Endothelial cell of umbilical vein (primary cell): ENCODE data around the gene PAPPA. TPM values are rescaled to one million over a fixed set of nuclear protein-coding genes. Genes with fewer than 3 reads are reported as not detected.

ENCODE experiments used
- BruUV-seq: library from RNA; stranded (reverse); fragments of 400-500 nt; replicated peaks from 2 replicates; lab custom pipeline; 2021; lab: Mats Ljungman, UMichigan
- CTCF ChIA-PET: fragments of 300-600, 350-600 bp; sonication (Branson Sonifier 250); formaldehyde crosslinking; loops from one replicate; lab custom pipeline; 2021; ENCODE audit warnings: antibody characterized with exemption, inconsistent platforms; lab: Charles Lee
- POLR2A ChIA-PET: fragments of 300-600, 350-600 bp; sonication (Branson Sonifier 250); formaldehyde crosslinking; loops from one replicate; lab custom pipeline; 2021; ENCODE audit warnings: antibody characterized with exemption, inconsistent platforms; lab: Charles Lee
- DNase-seq: peaks from one replicate; pipeline ENCODE4 v3.0.0-alpha.2; 2011; ENCODE audit warnings: low read depth, low spot score
- FAIRE-seq: peaks from 2 replicates; lab custom pipeline; 2011; peaks lifted over from hg19 to GRCh38; lab: Jason Lieb, UNC
- H2AFZ ChIP-seq: 2 replicates; pipeline ENCODE4 v1.6.0; 2012; ENCODE audit warnings: low read depth, low read length, control low read depth, inconsistent platforms
- H3K27ac ChIP-seq: 2 replicates; pipeline ENCODE4 v1.5.1; 2011; ENCODE audit warnings: low read depth, mild to moderate bottlenecking, control low read depth, low read length, moderate library complexity; ENCODE audit not compliant: insufficient read depth
- H3K27me3 ChIP-seq, 2 experiments: 2 replicates each; pipeline versions ENCODE4 v1.6.0 to v1.6.1; 2011; ENCODE audit warnings: low read length in 2 of 2, mixed read lengths in 1 of 2; ENCODE audit not compliant: control insufficient read depth in 2 of 2, insufficient read depth in 2 of 2
- H3K36me3 ChIP-seq, 2 experiments: 2 replicates in 1 of 2; 3 replicates in 1 of 2; pipeline ENCODE4 v1.5.1; 2011; ENCODE audit warnings: low read length in 2 of 2, mild to moderate bottlenecking in 1 of 2, moderate library complexity in 1 of 2; ENCODE audit not compliant: control insufficient read depth in 2 of 2, insufficient read depth in 2 of 2; ENCODE audit errors: extremely low read depth in 1 of 2
- H3K4me1 ChIP-seq: 3 replicates; pipeline ENCODE4 v1.5.1; 2011; ENCODE audit warnings: mild to moderate bottlenecking, low read length; ENCODE audit not compliant: control insufficient read depth, insufficient read depth; ENCODE audit errors: extremely low read depth
- H3K4me2 ChIP-seq: 2 replicates; pipeline ENCODE4 v1.6.1; 2011; ENCODE audit warnings: low read length, control low read depth, mixed read lengths; ENCODE audit not compliant: insufficient read depth
- H3K4me3 ChIP-seq, 3 experiments: fragments of 200-600 bp in 1 of 3; sonication (generic), shearing (Covaris generic) in 1 of 3; replicated peaks in 1 of 3; 2 replicates each; pipeline ENCODE4 v1.5.1; 2011 to 2016; ENCODE audit warnings: control low read depth in 3 of 3, low read length in 3 of 3, mild to moderate bottlenecking in 2 of 3, inconsistent platforms in 1 of 3, low read depth in 1 of 3, moderate library complexity in 1 of 3; ENCODE audit not compliant: insufficient read depth in 1 of 3
- H3K79me2 ChIP-seq: 2 replicates; pipeline ENCODE4 v1.6.0; 2012; ENCODE audit warnings: low read length, inconsistent platforms; ENCODE audit not compliant: control insufficient read depth, insufficient read depth
- H3K9ac ChIP-seq: replicated peaks from 2 replicates; pipeline ENCODE3; 2011; ENCODE audit warnings: low read length, control low read depth; ENCODE audit not compliant: insufficient read depth; ENCODE audit errors: extremely low read depth
- H3K9me1 ChIP-seq: replicated peaks from 3 replicates; pipeline ENCODE4 v1.6.0; 2011; ENCODE audit warnings: mild to moderate bottlenecking, low read length; ENCODE audit not compliant: control insufficient read depth, insufficient read depth; ENCODE audit errors: extremely low read depth
- H3K9me3 ChIP-seq: replicated peaks from 2 replicates; pipeline ENCODE4 v1.5.1; 2012; ENCODE audit warnings: low read length, inconsistent platforms; ENCODE audit not compliant: control insufficient read depth, insufficient read depth
- H4K20me1 ChIP-seq: replicated peaks from 2 replicates; pipeline ENCODE3; 2011; ENCODE audit warnings: mild to moderate bottlenecking, low read length; ENCODE audit not compliant: control insufficient read depth, insufficient read depth; ENCODE audit errors: extremely low read depth
- EZH2 ChIP-seq: IDR thresholded peaks from 2 replicates; pipeline ENCODE4 v1.6.1; 2012; ENCODE audit warnings: borderline replicate concordance, low read depth, mild to moderate bottlenecking, moderate library complexity, low read length, inconsistent platforms; ENCODE audit not compliant: severe bottlenecking
- FOS ChIP-seq: IDR thresholded peaks from 2 replicates; pipeline ENCODE4 v1.6.1; 2011; ENCODE audit warnings: mild to moderate bottlenecking, low read length, moderate library complexity, borderline replicate concordance; ENCODE audit not compliant: insufficient read depth
- GATA2 ChIP-seq: IDR thresholded peaks from 2 replicates; pipeline ENCODE4 v1.7.0; 2011; ENCODE audit warnings: low read depth, mild to moderate bottlenecking, moderate library complexity, mixed read lengths, low read length; ENCODE audit not compliant: insufficient read length, insufficient read depth
- JUN ChIP-seq: IDR thresholded peaks from 2 replicates; pipeline ENCODE4 v1.6.1; 2011; ENCODE audit warnings: borderline replicate concordance, low read depth; ENCODE audit not compliant: insufficient read length, insufficient read depth
- MYC ChIP-seq: IDR thresholded peaks from one replicate; pipeline ENCODE4 v1.6.1; 2011; ENCODE audit warnings: mild to moderate bottlenecking, low read depth, low read length
- POLR2A ChIP-seq: IDR thresholded peaks from 2 replicates; pipeline ENCODE4 v1.6.1; 2012; ENCODE audit warnings: low read depth, mild to moderate bottlenecking, control low read depth, low read length
- POLR2AphosphoS5 ChIP-seq: IDR thresholded peaks from 2 replicates; pipeline ENCODE4 v1.6.1; 2012; ENCODE audit warnings: low read depth, mild to moderate bottlenecking, control low read depth, low read length, moderate library complexity; ENCODE audit not compliant: insufficient read depth
- dilution Hi-C: fragments of 300-500 bp; cut with MboI; formaldehyde crosslinking; loops from one replicate; pipeline ENCODE4 v1.15.0; 2019; ENCODE audit warnings: low sequenced_read_pairs; ENCODE audit not compliant: extremely low pct_ligation_motif_present
- intact Hi-C: fragments of 100-400 bp; cut with micrococcal nuclease; formaldehyde crosslinking; loops from one replicate; pipeline ENCODE4 v1.10.0; 2022
- polyA plus RNA-seq, 4 experiments: library from polyadenylated mRNA; depleted of rRNA in 3 of 4; stranded (reverse) in 3 of 4; unstranded in 1 of 4; fragments of >200 nt; gene quantifications; 2 replicates each; pipeline versions ENCODE4 v1.2.1 to v1.2.3, GENCODE V29; 2011 to 2012; ENCODE audit warnings: missing spikeins in 1 of 4
- total RNA-seq: library from RNA; stranded (reverse); gene quantifications from 2 replicates; pipeline ENCODE4 v1.2.3, GENCODE V29; 2021
- TF ChIP-seq, protein P1 (sequence below), 2 donors: IDR thresholded peaks; 1 replicate in 1 of 2; 2 replicates in 1 of 2; pipeline ENCODE4 v1.5.1; 2011; ENCODE audit warnings: low read length in 2 of 2, mild to moderate bottlenecking in 2 of 2, moderate library complexity in 2 of 2, control low read depth in 1 of 2, inconsistent platforms in 1 of 2, low read depth in 1 of 2; ENCODE audit not compliant: insufficient read depth in 1 of 2; ENCODE audit errors: extremely low read depth in 1 of 2
- TF ChIP-seq, protein P2 (sequence below): IDR thresholded peaks from 2 replicates; pipeline ENCODE4 v1.6.1; 2011; ENCODE audit not compliant: insufficient read depth, insufficient read length

PAPPA gene
- total and polyA plus RNA-seq, 2 donors (not counting 3 experiments of a cell fraction or from before 2014, with no cell fraction given), result 0.13 to 0.41 TPM

DNA sequence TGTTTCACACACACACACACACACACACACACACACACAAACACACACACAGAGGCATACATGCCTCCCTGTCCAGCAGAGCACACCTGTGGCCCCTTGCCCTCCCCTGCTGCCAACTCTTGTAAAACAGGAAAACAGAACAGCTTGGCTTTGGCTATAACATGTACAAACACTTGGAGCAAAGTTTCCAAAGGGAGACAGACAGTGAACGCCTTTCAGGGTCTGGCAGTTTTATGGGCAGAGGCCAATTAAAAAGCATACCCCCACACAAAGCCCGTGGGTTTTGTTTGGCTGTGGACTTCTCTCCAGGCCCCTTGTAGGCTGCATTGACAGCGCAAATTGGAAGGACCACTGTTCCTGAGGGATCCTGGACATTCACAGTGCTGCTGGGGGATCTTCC lies 265.6 kb downstream of the PAPPA start:
- H4K20me1 ChIP-seq, result no peaks in the 10 kb centered on the region
- H3K79me2 ChIP-seq, result no peaks in the 10 kb centered on the region
- H3K9me1 ChIP-seq, result no peaks in the 10 kb centered on the region
- no peaks in the 10 kb centered on the region for H3K9me3 ChIP-seq
- intact Hi-C loops (no loop called here), dilution Hi-C loops (no loop called here)
- H2AFZ ChIP-seq, result no peak overlapping the region
- no peak for DNase-seq
- TF ChIP-seq JUN, result no peak
- no peak for TF ChIP-seq GATA2
- TF ChIP-seq, protein P1, sequence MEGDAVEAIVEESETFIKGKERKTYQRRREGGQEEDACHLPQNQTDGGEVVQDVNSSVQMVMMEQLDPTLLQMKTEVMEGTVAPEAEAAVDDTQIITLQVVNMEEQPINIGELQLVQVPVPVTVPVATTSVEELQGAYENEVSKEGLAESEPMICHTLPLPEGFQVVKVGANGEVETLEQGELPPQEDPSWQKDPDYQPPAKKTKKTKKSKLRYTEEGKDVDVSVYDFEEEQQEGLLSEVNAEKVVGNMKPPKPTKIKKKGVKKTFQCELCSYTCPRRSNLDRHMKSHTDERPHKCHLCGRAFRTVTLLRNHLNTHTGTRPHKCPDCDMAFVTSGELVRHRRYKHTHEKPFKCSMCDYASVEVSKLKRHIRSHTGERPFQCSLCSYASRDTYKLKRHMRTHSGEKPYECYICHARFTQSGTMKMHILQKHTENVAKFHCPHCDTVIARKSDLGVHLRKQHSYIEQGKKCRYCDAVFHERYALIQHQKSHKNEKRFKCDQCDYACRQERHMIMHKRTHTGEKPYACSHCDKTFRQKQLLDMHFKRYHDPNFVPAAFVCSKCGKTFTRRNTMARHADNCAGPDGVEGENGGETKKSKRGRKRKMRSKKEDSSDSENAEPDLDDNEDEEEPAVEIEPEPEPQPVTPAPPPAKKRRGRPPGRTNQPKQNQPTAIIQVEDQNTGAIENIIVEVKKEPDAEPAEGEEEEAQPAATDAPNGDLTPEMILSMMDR (IDR thresholded peaks at IDR 0.05; ENCODE audit: extremely low read depth in 1 of 2, insufficient read depth in 1 of 2, low read depth in 1 of 2, low read length in 2 of 2), result no peak
- TF ChIP-seq, protein P2, sequence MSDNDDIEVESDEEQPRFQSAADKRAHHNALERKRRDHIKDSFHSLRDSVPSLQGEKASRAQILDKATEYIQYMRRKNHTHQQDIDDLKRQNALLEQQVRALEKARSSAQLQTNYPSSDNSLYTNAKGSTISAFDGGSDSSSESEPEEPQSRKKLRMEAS, result no peak
- TF ChIP-seq MYC, result no peak
- TF ChIP-seq FOS, result no peak
- TF ChIP-seq POLR2A, result no peak
- no peak for TF ChIP-seq EZH2
- TF ChIP-seq POLR2AphosphoS5, result no peak
- H3K4me1 ChIP-seq, result no peaks in the 10 kb centered on the region
- H3K27me3 ChIP-seq, result no peaks in the 10 kb centered on the region
- H3K4me2 ChIP-seq, result no peak overlapping the region
- BruUV-seq, result no TSS peak
- CTCF ChIA-PET, result no interaction called here
- no peak overlapping the region for H3K9ac ChIP-seq
- FAIRE-seq, result no peak
- H3K4me3 ChIP-seq, result no peak overlapping the region
- POLR2A ChIA-PET, result no interaction called here
- H3K27ac ChIP-seq, result no peak overlapping the region
- H3K36me3 ChIP-seq, result no peaks in the 10 kb centered on the region
